A673 (cell line): ENCODE data around the gene FAM163B. TPM values are rescaled to one million over a fixed set of nuclear protein-coding genes. Genes with fewer than 3 reads are reported as not detected.

ENCODE experiments used
- Bru-seq: library from RNA; stranded (reverse); fragments of 400-500 nt; gene quantifications from one replicate; lab custom pipeline; 2021; lab: Mats Ljungman, UMichigan
- BruChase-seq, 2 experiments: library from RNA; stranded (reverse); fragments of 400-500 nt; gene quantifications; one replicate each; lab custom pipeline; 2021; lab: Mats Ljungman, UMichigan
- BruUV-seq: library from RNA; stranded (reverse); fragments of 400-500 nt; replicated peaks from 2 replicates; lab custom pipeline; 2021; lab: Mats Ljungman, UMichigan
- CTCF ChIA-PET: fragments of 300-600 bp; sonication (Branson Sonifier 250); formaldehyde crosslinking; loops from one replicate; lab custom pipeline; 2022; ENCODE audit warnings: antibody characterized with exemption; lab: Charles Lee
- POLR2A ChIA-PET: fragments of 300-600 bp; sonication (Branson Sonifier 250); formaldehyde crosslinking; loops from one replicate; lab custom pipeline; 2022; ENCODE audit warnings: antibody characterized with exemption; ENCODE audit not compliant: low non-redundant PET; lab: Charles Lee
- DNase-seq: peaks from one replicate; pipeline ENCODE4 v3.0.0-alpha.2; 2015; ENCODE audit warnings: low spot score
- H3K27ac ChIP-seq: fragments of 200-600 bp; sonication (generic); 2 replicates; pipeline ENCODE4 v1.5.1; 2016; ENCODE audit warnings: mixed run types, low read depth, mild to moderate bottlenecking, mixed read lengths, antibody characterized with exemption, low read length; ENCODE audit not compliant: poor library complexity, severe bottlenecking
- H3K27me3 ChIP-seq: fragments of 200-600 bp; sonication (generic); replicated peaks from 2 replicates; pipeline ENCODE4 v1.6.1; 2017; ENCODE audit warnings: mixed run types, low read depth, mild to moderate bottlenecking, mixed read lengths, antibody characterized with exemption, low read length; ENCODE audit not compliant: insufficient read depth, poor library complexity
- H3K36me3 ChIP-seq: fragments of 200-600 bp; sonication (generic); 2 replicates; pipeline ENCODE4 v1.6.1; 2016; ENCODE audit warnings: mixed run types, mild to moderate bottlenecking, mixed read lengths, antibody characterized with exemption, low read length; ENCODE audit not compliant: insufficient read depth, poor library complexity, severe bottlenecking
- H3K4me1 ChIP-seq: fragments of 200-600 bp; sonication (generic); 2 replicates; pipeline ENCODE4 v1.6.1; 2017; ENCODE audit warnings: mixed run types, mild to moderate bottlenecking, mixed read lengths, antibody characterized with exemption, low read length; ENCODE audit not compliant: insufficient read depth, poor library complexity, severe bottlenecking
- H3K4me3 ChIP-seq: fragments of 200-600 bp; sonication (generic); 2 replicates; pipeline ENCODE4 v1.5.1; 2016; ENCODE audit warnings: low read depth, mixed run types, mild to moderate bottlenecking, mixed read lengths, low read length; ENCODE audit not compliant: poor library complexity, severe bottlenecking
- H3K9me3 ChIP-seq: fragments of 200-600 bp; sonication (generic); 2 replicates; pipeline ENCODE4 v1.6.1; 2016; ENCODE audit warnings: mixed run types, low read depth, mild to moderate bottlenecking, mixed read lengths, antibody characterized with exemption, low read length; ENCODE audit not compliant: poor library complexity, severe bottlenecking
- CTCF ChIP-seq: fragments of 300-800, 200-600 bp; sonication (generic); conservative IDR thresholded peaks from 2 replicates; pipeline ENCODE4 v1.5.1; 2017; ENCODE audit warnings: low read depth, mild to moderate bottlenecking, antibody characterized with exemption, low read length, moderate library complexity, mixed read lengths
- EZH2 ChIP-seq: fragments of 200-600 bp; sonication (generic); IDR thresholded peaks from 2 replicates; pipeline ENCODE4 v1.6.1; 2017; ENCODE audit warnings: borderline replicate concordance, low read depth, mild to moderate bottlenecking, mixed read lengths, antibody characterized with exemption, low read length; ENCODE audit not compliant: poor library complexity, severe bottlenecking
- intact Hi-C: fragments of 100-400 bp; cut with micrococcal nuclease; formaldehyde crosslinking; loops from one replicate; pipeline ENCODE4 v1.10.0; 2022; ENCODE audit not compliant: unreplicated experiment
- long read RNA-seq: library from polyadenylated mRNA; stranded (forward); transcript quantifications from one replicate; pipeline ENCODE4 v2.0.0, GENCODE V29; 2022
- total RNA-seq: library from RNA; stranded (reverse); gene quantifications from 2 replicates; pipeline ENCODE4 v1.2.3, GENCODE V29; 2021

FAM163B gene
- total RNA-seq (not detected in 2 replicates), Bru-seq, nascent RNA (percentile 14 among the genes with signal in this experiment), BruChase-seq, experiment 1, labeled RNA remaining after a 2-hour chase (percentile 9 among the genes with signal in this experiment), BruChase-seq, experiment 2, labeled RNA remaining after a 6-hour chase (not detected)
- long read RNA-seq: 0 reads

- no TSS peak for BruUV-seq
- TF ChIP-seq EZH2 (no peak), CTCF (no peak)
- H3K4me1 ChIP-seq: peaks cover 4% of the 10 kb centered on the region
- intact Hi-C loops: loop anchor here (10.0 kb wide), 1 partner anchor 115 kb away; no protein-coding TSS in a partner anchor
- no peak within 1 kb of the TSS for H3K4me3 ChIP-seq
- peaks cover 64% of the 10 kb centered on the region for H3K27me3 ChIP-seq
- ChIA-PET POLR2A (no interaction called here), CTCF (no interaction called here)
- DNase-seq: peak; percentile 69
- no peaks in the 10 kb centered on the region for H3K36me3 ChIP-seq
- H3K9me3 ChIP-seq: no peaks in the 10 kb centered on the region
- H3K27ac ChIP-seq: no peak within 1 kb of the TSS
Observed at GRCh38 chr9:133609311-133610098, at the start of gene FAM163B. TSS of gene FAM163B (minus strand) at chr9:133609389. CDS start at chr9:133580223, 29,166 bp downstream.

GRCh38 chr9:133657120-133657661, 48.0 kb upstream of the FAM163B start:
- ChIA-PET POLR2A (no interaction called here), CTCF (no interaction called here)
- Histone ChIP-seq H3K9me3 (no peaks in the 10 kb centered on the region), H3K4me1 (peaks cover 16% of the 10 kb centered on the region), H3K27ac (no peak overlapping the region), H3K36me3 (no peaks in the 10 kb centered on the region), H3K4me3 (no peak overlapping the region), H3K27me3 (peaks cover 40% of the 10 kb centered on the region)
- BruUV-seq: no TSS peak
- intact Hi-C loops: no loop called here
- TF ChIP-seq EZH2: no peak
- no peak for TF ChIP-seq CTCF
- DNase-seq: no peak

- no TSS peak for BruUV-seq
- POLR2A ChIA-PET: no interaction called here
- Histone ChIP-seq H3K4me1 (peaks cover 16% of the 10 kb centered on the region), H3K4me3 (no peak overlapping the region), H3K27ac (no peak overlapping the region), H3K9me3 (no peaks in the 10 kb centered on the region), H3K27me3 (peaks cover 40% of the 10 kb centered on the region), H3K36me3 (no peaks in the 10 kb centered on the region)
- intact Hi-C loops: no loop called here
- no peak for TF ChIP-seq CTCF
- no peak for TF ChIP-seq EZH2
- CTCF ChIA-PET: no interaction called here
- DNase-seq: no peak
Observed at GRCh38 chr9:133656211-133657119, 47.3 kb upstream of the FAM163B start.
